ENCODE measurements around the gene OSBPL9.

- no peak for TF ChIP-seq SUZ12 (IDR thresholded peaks at IDR 0.05)
- TF ChIP-seq FOXA1 (IDR thresholded peaks at IDR 0.05) = no peak
- TF ChIP-seq FOXM1 (IDR thresholded peaks at IDR 0.05; ENCODE audit: borderline replicate concordance) = no peak
- no peak for TF ChIP-seq TARDBP (IDR thresholded peaks at IDR 0.05)
- TF ChIP-seq FOXK2 (IDR thresholded peaks at IDR 0.05) = no peak
- no peak for TF ChIP-seq SP1 (IDR thresholded peaks at IDR 0.05)
- no peak for TF ChIP-seq BHLHE40 (IDR thresholded peaks at IDR 0.05; ENCODE audit: borderline replicate concordance)
- TF ChIP-seq ARNT (IDR thresholded peaks at IDR 0.05) = no peak
- TF ChIP-seq ZNF384 (IDR thresholded peaks at IDR 0.05) = no peak
- no peak for TF ChIP-seq L3MBTL2 (conservative IDR thresholded peaks at IDR 0.05)
- no peak for TF ChIP-seq LEF1 (IDR thresholded peaks at IDR 0.05; ENCODE audit: borderline replicate concordance)
- no peak for TF ChIP-seq ELF4 (IDR thresholded peaks at IDR 0.05)
- no peak for TF ChIP-seq NFRKB (IDR thresholded peaks at IDR 0.05)
- no peak for TF ChIP-seq HDGF (IDR thresholded peaks at IDR 0.05; ENCODE audit: borderline replicate concordance)
Measured at GRCh38 chr1:51714374-51715019, 97.6 kb downstream of the OSBPL9 start.
